SK-N-MC (cell line): ENCODE results near the gene APCDD1.

Experiments
- DNase-seq: peaks from one replicate; pipeline ENCODE4 v3.0.0-alpha.2; 2011; ENCODE audit warnings: low read depth, low spot score
- H3K27ac ChIP-seq: fragments of 200-600 bp; sonication (generic); 2 replicates; pipeline ENCODE4 v1.5.1; 2016; ENCODE audit warnings: mixed run types
- H3K36me3 ChIP-seq: fragments of 200-600 bp; sonication (generic); 2 replicates; pipeline ENCODE4 v1.6.1; 2017; ENCODE audit warnings: antibody characterized with exemption, low read length, mixed read lengths; ENCODE audit not compliant: insufficient read depth
- H3K4me3 ChIP-seq: fragments of 200-600 bp; sonication (generic); 2 replicates; pipeline ENCODE4 v1.5.1; 2016
- H3K9ac ChIP-seq: fragments of 200-600 bp; sonication (generic); 2 replicates; pipeline ENCODE4 v1.8.0; 2017; ENCODE audit warnings: mixed run types, mixed read lengths; ENCODE audit not compliant: insufficient read length
- H3K9me3 ChIP-seq: fragments of 200-600 bp; sonication (generic); 2 replicates; pipeline ENCODE4 v1.6.1; 2017; ENCODE audit warnings: low read depth, mild to moderate bottlenecking, antibody characterized with exemption, low read length, moderate library complexity, mixed read lengths
- EZH2 ChIP-seq: fragments of 200-600 bp; sonication (generic); IDR thresholded peaks from one replicate; pipeline ENCODE4 v1.6.1; 2017; ENCODE audit warnings: antibody characterized with exemption
- FOXP2 ChIP-seq: optimal IDR thresholded peaks from 2 replicates; pipeline ENCODE3; 2011; ENCODE audit warnings: mild to moderate bottlenecking, moderate library complexity; ENCODE audit not compliant: insufficient read depth; ENCODE audit errors: extremely low read length, control extremely low read depth
- POLR2AphosphoS5 ChIP-seq: IDR thresholded peaks from 2 replicates; pipeline ENCODE4 v1.6.1; 2012; ENCODE audit warnings: mild to moderate bottlenecking, low read depth, low read length, borderline replicate concordance

APCDD1 gene

GRCh38 chr18:10453806-10454680, at the start of gene APCDD1:
Gene APCDD1, plus strand, starts transcription at chr18:10454635. Its CDS starts 347 bp downstream, at chr18:10454982.
- no peak for DNase-seq

GRCh38 chr18:10405014-10405493, 49.4 kb upstream of the APCDD1 start:
- peak overlapping the region; percentile 50 for H3K4me3 ChIP-seq
- peak; percentile 66 for DNase-seq
- H3K9me3 ChIP-seq = no peaks in the 10 kb centered on the region
- no peak for TF ChIP-seq FOXP2
- peak; percentile 56; the same call in 1 of the 2 replicates for TF ChIP-seq POLR2AphosphoS5
- TF ChIP-seq EZH2 = no peak
- H3K27ac ChIP-seq = no peak overlapping the region
- H3K9ac ChIP-seq = no peak overlapping the region
- no peaks in the 10 kb centered on the region for H3K36me3 ChIP-seq

More at GRCh38 chr18:10453806-10454680, at the start of gene APCDD1:
- Histone ChIP-seq H3K36me3 (peaks cover 41% of the 10 kb centered on the region), H3K9me3 (no peaks in the 10 kb centered on the region), H3K27ac (peak within 1 kb of the TSS; percentile 100), H3K9ac (peak within 1 kb of the TSS; percentile 100), H3K4me3 (peak within 1 kb of the TSS; percentile 97)
- TF ChIP-seq FOXP2 (no peak), POLR2AphosphoS5 (peak; percentile 41; the same call in 1 of the 2 replicates), EZH2 (no peak)

- no peak for DNase-seq
- H3K9me3 ChIP-seq = no peaks in the 10 kb centered on the region
- no peak overlapping the region for H3K9ac ChIP-seq
- H3K36me3 ChIP-seq = no peaks in the 10 kb centered on the region
- TF ChIP-seq POLR2AphosphoS5 (no peak), EZH2 (no peak), FOXP2 (no peak)
- H3K4me3 ChIP-seq = peak overlapping the region; percentile 50; the same call in 1 of the 2 replicates
- H3K27ac ChIP-seq = no peak overlapping the region
Measured at GRCh38 chr18:10405816-10406663, 48.4 kb upstream of the APCDD1 start.

- Histone ChIP-seq H3K27ac (no peak overlapping the region), H3K9me3 (no peaks in the 10 kb centered on the region), H3K9ac (no peak overlapping the region), H3K36me3 (no peaks in the 10 kb centered on the region), H3K4me3 (no peak overlapping the region)
- TF ChIP-seq FOXP2 (no peak), POLR2AphosphoS5 (no peak), EZH2 (no peak)
- no peak for DNase-seq
Measured at GRCh38 chr18:10408131-10408530, 46.3 kb upstream of the APCDD1 start.

- no peak overlapping the region for H3K9ac ChIP-seq
- H3K9me3 ChIP-seq = no peaks in the 10 kb centered on the region
- TF ChIP-seq POLR2AphosphoS5 (no peak), EZH2 (no peak), FOXP2 (no peak)
- no peak overlapping the region for H3K27ac ChIP-seq
- DNase-seq = no peak
- no peak overlapping the region for H3K4me3 ChIP-seq
- no peaks in the 10 kb centered on the region for H3K36me3 ChIP-seq
Measured at GRCh38 chr18:10409041-10409440, 45.4 kb upstream of the APCDD1 start.

- no peak for DNase-seq
- H3K4me3 ChIP-seq = no peak overlapping the region
- no peak overlapping the region for H3K27ac ChIP-seq
- TF ChIP-seq POLR2AphosphoS5 (no peak), EZH2 (no peak), FOXP2 (no peak)
- H3K9ac ChIP-seq = no peak overlapping the region
- no peaks in the 10 kb centered on the region for H3K9me3 ChIP-seq
- no peaks in the 10 kb centered on the region for H3K36me3 ChIP-seq
Measured at GRCh38 chr18:10410472-10411308, 43.7 kb upstream of the APCDD1 start.

- TF ChIP-seq FOXP2 (no peak), EZH2 (no peak), POLR2AphosphoS5 (no peak)
- Histone ChIP-seq H3K4me3 (no peak overlapping the region), H3K9me3 (no peaks in the 10 kb centered on the region), H3K27ac (no peak overlapping the region), H3K9ac (no peak overlapping the region), H3K36me3 (no peaks in the 10 kb centered on the region)
- DNase-seq = no peak
Measured at GRCh38 chr18:10412933-10413332, 41.5 kb upstream of the APCDD1 start.
